GM12892 (cell line): Measurements from ENCODE around the gene KERA.

Experiments
- POLR2A ChIP-seq: IDR thresholded peaks from 2 replicates; pipeline ENCODE4 v1.6.1; 2011; ENCODE audit warnings: low read depth, low read length, control low read depth
- TAF1 ChIP-seq: IDR thresholded peaks from 2 replicates; pipeline ENCODE4 v1.6.1; 2011; ENCODE audit warnings: low read depth, mild to moderate bottlenecking, control low read depth, low read length, borderline replicate concordance

DNA sequence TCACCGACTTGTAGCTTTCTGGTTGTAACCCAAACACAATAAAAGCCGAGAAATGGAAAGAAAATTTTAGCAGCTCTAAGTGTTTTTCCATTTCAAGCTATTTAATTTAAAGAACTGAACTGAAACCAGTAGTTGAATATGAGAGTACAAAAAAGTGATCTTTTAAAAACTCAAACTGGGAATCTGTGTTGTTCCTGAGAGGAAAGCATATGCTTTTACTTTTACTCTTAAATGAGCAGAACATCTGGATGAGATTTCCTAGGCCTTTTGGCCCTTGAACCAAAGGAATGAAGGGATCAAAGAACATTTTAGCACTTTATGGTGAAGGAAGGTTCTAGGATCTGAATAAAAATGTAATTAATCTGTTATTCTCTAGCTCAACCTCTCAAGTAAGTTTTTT is 1.3 kb downstream of the KERA start:
- TF ChIP-seq POLR2A (no peak), TAF1 (no peak)
